DMS79 treated with DMSO at 0.1 percent for 48 hours (cell line): Measurements from ENCODE around the gene EOGT.

Experiments used
- DNase-seq: peaks from one replicate; lab custom pipeline; 2025; lab: John Stamatoyannopoulos, UW

The EOGT gene

GRCh38 chr3:69009559-69010410 is 3.7 kb downstream of the EOGT start:
- no peak for DNase-seq

- DNase-seq = no peak
Measured at GRCh38 chr3:69008980-69009379, 4.5 kb downstream of the EOGT start.

GRCh38 chr3:69005791-69006482 is 7.5 kb downstream of the EOGT start:
- DNase-seq = no peak

GRCh38 chr3:69005071-69005790 is 8.3 kb downstream of the EOGT start:
- DNase-seq = no peak

GRCh38 chr3:69004138-69004537 is 9.3 kb downstream of the EOGT start:
- DNase-seq = no peak

GRCh38 chr3:68999605-69000004 is 13.9 kb downstream of the EOGT start:
- no peak for DNase-seq

GRCh38 chr3:68999158-68999557 is 14.3 kb downstream of the EOGT start:
- no peak for DNase-seq

GRCh38 chr3:68997887-68998286 is 15.6 kb downstream of the EOGT start:
- no peak for DNase-seq

GRCh38 chr3:68996356-68996995 is 17.0 kb downstream of the EOGT start:
- no peak for DNase-seq

- DNase-seq = no peak
Measured at GRCh38 chr3:68988740-68989139, 24.7 kb downstream of the EOGT start.

GRCh38 chr3:68987322-68987721 is 26.2 kb downstream of the EOGT start:
- no peak for DNase-seq

GRCh38 chr3:68986496-68987208 is 26.8 kb downstream of the EOGT start:
- no peak for DNase-seq

- DNase-seq = no peak
Measured at GRCh38 chr3:68985146-68985790, 28.2 kb downstream of the EOGT start.

- DNase-seq = no peak
Measured at GRCh38 chr3:68984011-68984530, 29.4 kb downstream of the EOGT start.

- DNase-seq = no peak
Measured at GRCh38 chr3:68977486-68978167, 35.9 kb downstream of the EOGT start.

- DNase-seq = no peak
Measured at GRCh38 chr3:68974711-68975110, 38.8 kb downstream of the EOGT start.

GRCh38 chr3:68973639-68974038 is 39.8 kb downstream of the EOGT start:
- no peak for DNase-seq

- peak; percentile 0 for DNase-seq
Measured at GRCh38 chr3:68972358-68972979, 41.0 kb downstream of the EOGT start.

GRCh38 chr3:68964694-68965093 is 48.8 kb downstream of the EOGT start:
- no peak for DNase-seq

GRCh38 chr3:68963891-68964290 is 49.6 kb downstream of the EOGT start:
- DNase-seq = no peak
